22Rv1 (cell line): ENCODE measurements around the gene TNN.

ENCODE experiments used
- CTCF ChIP-seq: fragments of 450-650 bp; IDR thresholded peaks from 2 replicates; pipeline ENCODE4 v1.5.1; 2017; ENCODE audit warnings: mild to moderate bottlenecking
- ZFX ChIP-seq: fragments of 450-650 bp; IDR thresholded peaks from 2 replicates; pipeline ENCODE4 v1.6.1; 2017; ENCODE audit warnings: antibody characterized with exemption, borderline replicate concordance

GRCh38 chr1:175131095-175131494 lies 63.5 kb downstream of the TNN start:
- TF ChIP-seq CTCF (no peak), ZFX (no peak)
